Psoas muscle (tissue), 8 donors: ENCODE measurements around the gene RCOR1. TPM values are rescaled to one million over a fixed set of nuclear protein-coding genes. Genes with fewer than 3 reads are reported as not detected.

Source experiments
- ATAC-seq, 4 donors: fragments of 200-7000 bp; cut with Tn5 transposase; one replicate each; pipeline ENCODE4 v1.9.1; 2020; ENCODE audit warnings: moderate library complexity in 3 of 4, mild to moderate bottlenecking in 2 of 4
- DNase-seq, 2 donors: peaks; one replicate each; pipeline ENCODE4 v3.0.0-alpha.2; 2020
- H3K27ac ChIP-seq: fragments of 200-600 bp; one replicate; pipeline ENCODE4 v1.8.0; 2022
- H3K27me3 ChIP-seq, 3 donors: fragments of 200-600 bp in 1 of 3; one replicate each; pipeline versions ENCODE4 v1.6.1 to v1.8.0; 2013 to 2022; ENCODE audit warnings: low read length in 2 of 3, mild to moderate bottlenecking in 2 of 3, moderate library complexity in 1 of 3; ENCODE audit not compliant: insufficient read depth in 3 of 3
- H3K36me3 ChIP-seq, 2 donors: fragments of 200-600 bp in 1 of 2; one replicate each; pipeline versions ENCODE4 v1.6.1 to v1.8.0; 2013 to 2022; ENCODE audit warnings: low read depth in 1 of 2, mild to moderate bottlenecking in 1 of 2, moderate library complexity in 1 of 2; ENCODE audit not compliant: insufficient read depth in 1 of 2
- H3K4me1 ChIP-seq: fragments of 200-600 bp; one replicate; pipeline ENCODE4 v1.8.0; 2022
- H3K4me3 ChIP-seq: fragments of 200-600 bp; one replicate; pipeline ENCODE4 v1.8.0; 2022; ENCODE audit warnings: mild to moderate bottlenecking
- H3K9me3 ChIP-seq: fragments of 200-600 bp; one replicate; pipeline ENCODE4 v1.8.0; 2022
- WGBS, 3 donors: extraction: QIAGEN DNeasy Blood & Tissue Kit; methylation state at CpG; one replicate each; pipeline versions ENCODE4 v1.1.6 to v1.1.7; 2013; 5-methylcytosine and 5-hydroxymethylcytosine counted together
- intact Hi-C, 2 donors: fragments of 100-400 bp; cut with DNase I; formaldehyde crosslinking; loops; one replicate each; pipeline versions ENCODE4 v1.11.0 to v1.14.2; 2022
- polyA plus RNA-seq, 3 donors: library from polyadenylated mRNA; stranded (reverse); fragments of 200-250 nt; gene quantifications; one replicate each; pipeline ENCODE4 v1.2.3, GENCODE V29; 2013
- total RNA-seq, 4 donors: library from RNA; stranded (reverse); fragmentation: NEBNext Ultra II Directional in 2 of 4; extraction: Animal tissue kit (Norgen Biotek cat#: 25700) in 2 of 4; gene quantifications; one replicate each; pipeline versions ENCODE4 v1.2.1 to v1.2.4, GENCODE V29; 2021 to 2023
- TF ChIP-seq, protein P1 (sequence below): fragments of 200-600 bp; IDR thresholded peaks from one replicate; pipeline ENCODE4 v1.8.0; 2022; ENCODE audit warnings: antibody characterized with exemption
- donor health status: healthy with polysubstance abuse.
- donor health status: DM: no; HTN: no; CAD: no; lungs with moderate emphysema.
- donor health status: Bipolar disorder and iron deficiency.
- donor health status: healthy.
- donor health status: DM: yes; HTN: yes; CAD: no.
- donor health status: DM: no; HTN: no; CAD: no.
- donor health status: DM: no; HTN: no; CAD: no.
- donor health status: DM: yes; HTN: yes; CAD: no.

The RCOR1 gene
- total and polyA plus RNA-seq, 7 donors, result 6.0 to 17.7 (median 14.3) TPM

DNA sequence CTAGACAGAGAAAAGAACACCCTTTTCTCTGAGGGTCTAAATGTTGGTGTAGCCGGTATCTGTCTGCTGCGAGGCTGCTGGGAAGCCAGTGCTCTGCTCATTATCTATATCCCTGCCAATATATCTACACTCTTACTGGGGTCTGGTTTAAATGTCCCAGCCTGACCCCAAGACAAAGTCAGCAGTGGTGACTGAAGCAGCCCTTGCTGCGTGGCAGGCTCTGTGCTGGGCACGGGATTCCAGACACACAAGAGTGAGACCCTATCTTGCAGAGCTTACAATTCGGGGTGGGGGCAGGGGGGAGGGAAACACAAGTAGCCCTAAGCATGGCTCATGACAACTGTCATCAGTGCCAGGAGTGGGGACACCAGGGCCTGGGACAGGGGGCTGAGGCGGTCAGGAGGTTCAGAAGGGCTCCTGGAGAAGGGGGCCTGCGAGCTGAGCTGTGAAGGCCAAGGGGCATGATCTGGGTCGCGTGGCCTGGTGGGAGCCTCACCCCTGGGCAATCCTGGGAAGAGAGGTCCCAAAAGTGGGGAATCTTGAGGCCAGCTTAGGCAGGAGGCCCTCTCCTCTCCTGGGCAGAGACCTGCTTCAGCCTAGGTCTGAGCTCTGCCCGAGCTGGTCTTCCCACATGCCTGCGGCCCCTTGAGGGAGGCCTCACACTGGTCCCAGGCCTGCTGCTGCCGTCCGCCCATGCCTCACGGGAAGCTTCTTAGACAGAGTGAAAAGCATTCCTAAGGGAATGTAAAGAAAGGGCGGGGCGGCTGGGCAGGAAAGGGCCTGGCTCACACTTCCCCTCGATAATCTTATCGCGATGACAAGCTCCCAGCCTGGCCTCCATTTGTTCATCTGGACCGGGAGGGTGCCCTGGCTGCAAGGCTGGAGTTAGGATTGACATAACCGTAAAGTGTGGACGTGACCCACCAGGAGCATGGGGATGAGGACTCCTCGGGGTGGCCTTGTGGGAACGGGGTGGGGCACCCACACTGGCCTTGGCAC is 7.3 kb upstream of the RCOR1 start:
- no peak for ATAC-seq
- intact Hi-C loops, result no loop called here
- no peak overlapping the region for H3K4me3 ChIP-seq
- peaks cover 0 to 7% (median 0%) of the 10 kb centered on the region in 3 donors for H3K27me3 ChIP-seq
- no peak for DNase-seq
- WGBS, 3 donors, result 70 to 75% (median 72%) methylated on average over 24 of the region's 24 CpGs
- H3K9me3 ChIP-seq, result no peaks in the 10 kb centered on the region
- no peaks in the 10 kb centered on the region for H3K36me3 ChIP-seq
- H3K27ac ChIP-seq, result no peak overlapping the region
- TF ChIP-seq, protein P1, sequence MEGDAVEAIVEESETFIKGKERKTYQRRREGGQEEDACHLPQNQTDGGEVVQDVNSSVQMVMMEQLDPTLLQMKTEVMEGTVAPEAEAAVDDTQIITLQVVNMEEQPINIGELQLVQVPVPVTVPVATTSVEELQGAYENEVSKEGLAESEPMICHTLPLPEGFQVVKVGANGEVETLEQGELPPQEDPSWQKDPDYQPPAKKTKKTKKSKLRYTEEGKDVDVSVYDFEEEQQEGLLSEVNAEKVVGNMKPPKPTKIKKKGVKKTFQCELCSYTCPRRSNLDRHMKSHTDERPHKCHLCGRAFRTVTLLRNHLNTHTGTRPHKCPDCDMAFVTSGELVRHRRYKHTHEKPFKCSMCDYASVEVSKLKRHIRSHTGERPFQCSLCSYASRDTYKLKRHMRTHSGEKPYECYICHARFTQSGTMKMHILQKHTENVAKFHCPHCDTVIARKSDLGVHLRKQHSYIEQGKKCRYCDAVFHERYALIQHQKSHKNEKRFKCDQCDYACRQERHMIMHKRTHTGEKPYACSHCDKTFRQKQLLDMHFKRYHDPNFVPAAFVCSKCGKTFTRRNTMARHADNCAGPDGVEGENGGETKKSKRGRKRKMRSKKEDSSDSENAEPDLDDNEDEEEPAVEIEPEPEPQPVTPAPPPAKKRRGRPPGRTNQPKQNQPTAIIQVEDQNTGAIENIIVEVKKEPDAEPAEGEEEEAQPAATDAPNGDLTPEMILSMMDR, result no peak
- H3K4me1 ChIP-seq, result no peaks in the 10 kb centered on the region

DNA sequence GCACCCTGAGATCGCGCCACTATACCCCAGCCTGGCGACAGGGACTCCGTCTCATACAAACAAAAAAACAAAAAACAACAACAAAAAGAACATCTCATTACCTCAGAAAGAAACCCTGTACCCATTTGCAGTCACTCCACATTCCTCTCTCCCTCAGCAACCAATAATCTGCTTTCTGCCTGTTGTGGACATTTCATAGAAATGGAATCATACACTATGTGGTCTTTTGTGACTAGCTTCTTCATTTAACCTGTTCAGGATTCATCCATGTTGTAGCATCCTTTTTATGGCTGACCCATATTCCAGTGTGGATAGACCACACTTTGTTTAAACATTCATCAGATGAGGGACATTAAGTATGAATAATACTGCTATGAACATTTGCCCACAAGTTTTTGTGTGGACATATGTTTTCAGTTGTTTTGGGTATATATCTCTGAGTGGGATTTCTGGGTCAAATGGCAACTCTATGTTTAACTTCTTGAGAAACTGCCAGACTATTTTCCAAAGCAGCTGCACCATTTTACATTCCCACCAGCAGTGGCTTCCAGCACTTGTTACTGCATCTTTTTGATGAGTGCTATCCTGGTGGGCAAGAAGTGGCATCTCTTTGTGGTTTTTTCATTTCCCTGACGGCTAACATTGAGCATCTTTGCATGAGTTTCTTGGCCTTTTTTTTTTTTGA is 5.9 kb upstream of the RCOR1 start:
- no peaks in the 10 kb centered on the region for H3K9me3 ChIP-seq
- DNase-seq (no peak), ATAC-seq (no peak)
- H3K4me1 ChIP-seq, result peaks cover 5% of the 10 kb centered on the region
- no peaks in the 10 kb centered on the region for H3K36me3 ChIP-seq
- H3K4me3 ChIP-seq, result no peak overlapping the region
- H3K27ac ChIP-seq, result no peak overlapping the region
- WGBS, 3 donors, result 72 to 82% (median 80%) methylated on average over 5 of the region's 5 CpGs
- TF ChIP-seq, protein P1, result no peak
- peaks cover 0 to 7% (median 0%) of the 10 kb centered on the region in 3 donors for H3K27me3 ChIP-seq
- intact Hi-C loops, result no loop called here

DNA sequence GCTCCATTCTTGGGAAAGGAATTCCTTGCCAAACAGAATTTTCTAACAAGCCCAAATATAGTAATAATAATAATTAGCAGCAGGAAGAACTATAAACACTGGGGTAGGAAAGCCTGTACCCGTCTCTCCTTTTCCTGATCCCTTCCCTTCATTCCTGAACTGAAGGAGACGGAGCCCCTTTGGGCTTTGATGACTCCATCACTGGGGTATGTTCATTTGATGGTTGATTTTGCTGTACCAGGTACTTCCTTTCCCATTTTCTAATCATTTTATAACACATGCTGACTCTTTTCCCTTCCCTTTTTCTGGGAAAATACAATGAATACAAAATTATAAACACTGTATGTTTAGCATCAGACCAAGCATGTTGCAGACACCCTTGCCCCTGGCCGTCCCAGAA is 3.6 kb upstream of the RCOR1 start:
- ATAC-seq (no peak), DNase-seq (no peak)
- TF ChIP-seq, protein P1, result no peak
- intact Hi-C loops, result no loop called here
- H3K9me3 ChIP-seq, result no peaks in the 10 kb centered on the region
- 53 to 72% (median 65%) methylated on average over 3 of the region's 3 CpGs for WGBS, 3 donors
- H3K36me3 ChIP-seq, result no peaks in the 10 kb centered on the region
- H3K27ac ChIP-seq, result no peak overlapping the region
- no peak overlapping the region for H3K4me3 ChIP-seq
- H3K4me1 ChIP-seq, result peaks cover 5% of the 10 kb centered on the region
- no peaks in the 10 kb centered on the region for H3K27me3 ChIP-seq

DNA sequence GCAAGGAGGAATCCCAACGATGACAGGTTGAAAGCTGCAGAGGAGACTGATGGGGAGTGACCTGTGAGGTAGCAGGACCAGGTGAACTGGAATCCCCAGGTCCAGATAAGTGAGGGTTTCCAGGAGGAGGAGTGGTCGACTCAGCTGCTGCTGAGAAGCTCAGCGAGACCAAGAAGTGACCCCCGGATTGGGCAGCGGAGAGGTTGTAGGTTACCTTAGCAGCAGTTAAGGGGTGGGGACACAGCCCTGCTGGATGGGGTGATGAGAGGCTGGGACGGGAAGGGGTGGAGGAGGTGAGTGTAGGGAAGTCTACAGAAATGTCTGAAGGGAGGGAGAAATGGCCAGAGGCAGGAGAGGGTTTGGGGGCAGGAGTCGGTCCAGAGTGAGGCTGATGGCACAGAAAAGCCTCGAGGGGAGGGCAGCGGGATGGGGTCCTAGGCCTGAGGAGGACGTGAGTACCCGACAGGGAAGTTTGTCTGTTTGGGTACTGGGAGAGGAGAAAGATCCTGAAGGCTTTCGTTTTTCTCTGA is 2.6 kb upstream of the RCOR1 start:
- 69 to 80% (median 71%) methylated on average over 12 of the region's 12 CpGs for WGBS, 3 donors
- intact Hi-C loops, result no loop called here
- DNase-seq (no peak), ATAC-seq (no peak)
- Histone ChIP-seq H3K27ac (no peak overlapping the region), H3K4me1 (peaks cover 7% of the 10 kb centered on the region), H3K36me3 (no peaks in the 10 kb centered on the region), H3K27me3 (no peaks in the 10 kb centered on the region), H3K9me3 (no peaks in the 10 kb centered on the region), H3K4me3 (no peak overlapping the region)
- TF ChIP-seq, protein P1, result no peak
